Activated T-helper 1 cell treated with Interleukin-2 at 50 U/mL for 16 hours (primary cell): ENCODE results near the gene NBEAL2.

Experiments used
- DNase-seq: peaks from one replicate; pipeline ENCODE4 v3.0.0-alpha.2; 2020; ENCODE audit warnings: low read depth

The NBEAL2 gene

GRCh38 chr3:47000198-47000815 is 20.8 kb downstream of the NBEAL2 start:
- DNase-seq = no peak

DNA sequence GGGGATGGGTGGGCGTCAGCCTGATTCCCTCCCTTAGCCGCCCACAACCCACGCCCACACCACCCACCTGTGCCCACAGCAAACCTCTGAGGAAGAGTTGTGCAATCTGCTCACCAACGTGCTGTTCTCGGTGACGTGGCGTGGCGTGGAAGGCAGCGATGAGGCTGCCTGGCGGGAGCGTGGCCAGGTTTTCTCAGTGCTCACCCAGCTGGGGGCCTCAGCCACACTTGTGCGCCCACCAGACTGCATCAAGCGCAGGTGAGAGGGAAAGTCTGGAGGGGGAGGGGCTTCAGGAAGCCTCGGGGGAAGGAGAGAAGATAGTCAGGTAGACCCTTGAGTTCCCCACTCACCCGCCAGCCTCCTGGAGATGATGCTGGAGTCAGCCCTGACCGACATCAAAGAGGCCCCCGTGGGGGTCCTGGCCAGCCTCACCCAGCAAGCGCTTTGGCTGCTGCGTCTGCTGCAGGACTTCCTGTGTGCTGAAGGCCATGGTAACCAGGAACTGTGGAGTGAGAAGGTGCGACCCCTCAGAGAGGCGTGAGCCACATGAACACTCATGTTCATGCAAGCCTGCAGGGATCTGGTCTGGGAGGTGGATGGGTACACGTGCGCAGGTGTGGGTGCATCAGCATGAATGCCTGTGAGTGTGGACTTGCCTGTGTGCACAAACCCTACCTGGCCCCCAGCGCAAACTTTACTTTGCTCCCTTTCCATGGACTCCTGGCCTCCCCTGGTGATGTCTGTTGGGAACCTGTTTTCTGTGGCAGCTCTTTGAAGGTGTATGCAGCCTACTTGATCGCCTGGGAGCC is 21.7 kb downstream of the NBEAL2 start:
- DNase-seq = no peak

DNA sequence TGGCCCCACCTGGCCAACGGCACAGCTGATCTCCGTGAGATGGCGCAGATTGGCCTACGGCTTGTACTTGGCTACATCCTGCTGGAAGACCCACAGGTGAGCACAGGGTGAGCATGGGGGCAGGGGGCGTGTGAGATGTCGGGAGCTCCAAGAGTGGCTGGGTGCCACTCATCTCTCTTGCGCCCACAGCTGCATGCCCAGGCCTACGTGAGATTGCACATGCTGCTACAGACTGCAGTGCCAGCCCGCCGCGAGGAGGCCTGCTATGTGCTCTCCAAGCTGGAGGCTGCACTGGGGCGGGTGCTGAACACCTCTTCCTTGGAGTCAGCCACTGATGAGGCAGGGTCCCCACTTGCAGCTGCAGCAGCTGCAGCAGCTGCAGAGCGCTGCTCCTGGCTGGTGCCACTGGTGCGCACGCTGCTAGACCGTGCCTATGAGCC is 22.3 kb downstream of the NBEAL2 start:
- DNase-seq = no peak

GRCh38 chr3:47002171-47003055 is 22.9 kb downstream of the NBEAL2 start:
- DNase-seq = no peak

- DNase-seq = no peak
These were observed 23.6 kb downstream of the NBEAL2 start for GRCh38 chr3:47003056-47003410.

DNA sequence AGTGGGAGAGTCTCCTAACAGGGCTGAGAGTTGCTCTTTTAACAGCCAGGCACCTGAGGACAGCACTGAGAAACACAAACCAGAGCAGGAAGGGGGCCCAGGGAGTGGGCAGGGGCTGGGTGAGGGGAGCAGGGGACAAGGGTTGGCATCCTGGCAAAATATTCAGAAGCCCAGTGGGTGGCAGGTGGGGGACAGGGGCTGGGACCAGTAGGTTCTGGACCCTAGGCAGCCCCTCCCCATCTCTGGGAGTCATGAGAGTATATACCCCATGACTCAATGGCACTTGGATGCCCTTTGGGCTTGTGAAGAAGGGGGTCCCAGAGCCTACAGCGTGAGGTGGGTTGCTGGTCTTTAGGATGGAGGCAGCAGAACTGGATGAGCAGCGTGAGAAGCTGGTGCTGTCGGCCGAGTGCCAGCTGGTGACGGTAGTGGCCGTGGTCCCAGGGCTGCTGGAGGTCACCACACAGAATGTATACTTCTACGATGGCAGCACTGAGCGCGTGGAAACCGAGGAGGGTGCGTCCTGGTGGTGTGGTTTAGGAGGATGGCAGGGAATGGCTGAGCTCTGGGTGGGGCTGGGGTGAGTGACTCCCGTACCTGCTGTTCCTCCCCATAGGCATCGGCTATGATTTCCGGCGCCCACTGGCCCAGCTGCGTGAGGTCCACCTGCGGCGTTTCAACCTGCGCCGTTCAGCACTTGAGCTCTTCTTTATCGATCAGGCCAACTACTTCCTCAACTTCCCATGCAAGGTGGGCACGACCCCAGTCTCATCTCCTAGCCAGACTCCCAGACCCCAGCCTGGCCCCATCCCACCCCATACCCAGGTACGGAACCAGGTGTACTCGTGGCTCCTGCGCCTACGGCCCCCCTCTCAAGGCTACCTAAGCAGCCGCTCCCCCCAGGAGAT is 24.2 kb downstream of the NBEAL2 start:
- DNase-seq = no peak

DNA sequence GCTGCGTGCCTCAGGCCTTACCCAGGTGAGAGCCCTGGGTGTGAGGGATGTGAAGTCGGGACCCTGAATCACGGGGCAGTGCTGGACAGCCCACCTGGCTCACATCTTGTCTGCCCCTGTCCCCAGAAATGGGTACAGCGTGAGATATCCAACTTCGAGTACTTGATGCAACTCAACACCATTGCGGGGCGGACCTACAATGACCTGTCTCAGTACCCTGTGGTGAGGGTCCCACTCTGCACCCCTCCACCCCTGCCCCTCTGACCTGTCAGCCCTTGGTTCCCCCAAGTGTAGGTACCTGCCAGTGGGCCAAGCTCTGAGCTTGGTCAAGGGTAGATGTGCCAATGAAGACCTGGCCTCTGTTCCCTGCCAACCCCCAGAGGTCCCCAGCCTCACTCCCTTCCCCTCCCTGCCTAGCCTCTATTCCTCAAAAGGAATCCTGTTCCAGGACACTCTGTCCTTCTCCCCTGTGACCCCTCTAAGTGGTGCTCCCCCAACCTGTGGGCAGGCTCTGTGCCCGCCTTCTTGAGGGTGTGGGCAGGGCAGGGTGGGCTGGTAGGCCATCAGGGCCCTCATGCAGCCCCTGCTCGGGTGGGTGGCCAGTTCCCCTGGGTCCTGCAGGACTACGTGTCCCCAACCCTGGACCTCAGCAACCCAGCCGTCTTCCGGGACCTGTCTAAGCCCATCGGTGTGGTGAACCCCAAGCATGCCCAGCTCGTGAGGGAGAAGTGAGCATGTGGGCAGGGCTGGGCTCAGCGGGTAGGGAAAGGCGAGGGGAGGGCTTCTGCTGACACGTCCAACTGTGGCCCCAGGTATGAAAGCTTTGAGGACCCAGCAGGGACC is 25.1 kb downstream of the NBEAL2 start:
- DNase-seq = no peak

- DNase-seq = no peak
These were observed 26.0 kb downstream of the NBEAL2 start for GRCh38 chr3:47005212-47006144.

- no peak for DNase-seq
These were observed 26.7 kb downstream of the NBEAL2 start for GRCh38 chr3:47006145-47006651.

DNA sequence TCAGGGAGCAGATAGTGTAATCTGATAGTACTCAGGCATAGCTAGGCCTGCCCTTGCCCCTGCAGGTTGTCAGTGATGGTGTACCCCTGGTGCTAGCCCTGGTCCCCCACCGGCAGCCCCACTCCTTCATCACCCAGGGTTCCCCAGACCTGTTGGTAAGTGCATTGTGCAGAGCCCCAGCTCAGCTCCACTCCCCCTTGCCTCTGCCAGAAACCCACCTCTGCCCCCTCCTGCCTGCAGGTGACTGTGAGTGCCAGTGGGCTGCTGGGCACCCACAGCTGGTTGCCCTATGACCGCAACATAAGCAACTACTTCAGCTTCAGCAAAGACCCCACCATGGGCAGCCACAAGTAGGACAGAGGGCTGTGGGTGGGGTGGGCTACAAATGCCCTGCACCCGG is 27.5 kb downstream of the NBEAL2 start:
- no peak for DNase-seq

GRCh38 chr3:47007482-47008233 is 28.2 kb downstream of the NBEAL2 start:
- DNase-seq = no peak

DNA sequence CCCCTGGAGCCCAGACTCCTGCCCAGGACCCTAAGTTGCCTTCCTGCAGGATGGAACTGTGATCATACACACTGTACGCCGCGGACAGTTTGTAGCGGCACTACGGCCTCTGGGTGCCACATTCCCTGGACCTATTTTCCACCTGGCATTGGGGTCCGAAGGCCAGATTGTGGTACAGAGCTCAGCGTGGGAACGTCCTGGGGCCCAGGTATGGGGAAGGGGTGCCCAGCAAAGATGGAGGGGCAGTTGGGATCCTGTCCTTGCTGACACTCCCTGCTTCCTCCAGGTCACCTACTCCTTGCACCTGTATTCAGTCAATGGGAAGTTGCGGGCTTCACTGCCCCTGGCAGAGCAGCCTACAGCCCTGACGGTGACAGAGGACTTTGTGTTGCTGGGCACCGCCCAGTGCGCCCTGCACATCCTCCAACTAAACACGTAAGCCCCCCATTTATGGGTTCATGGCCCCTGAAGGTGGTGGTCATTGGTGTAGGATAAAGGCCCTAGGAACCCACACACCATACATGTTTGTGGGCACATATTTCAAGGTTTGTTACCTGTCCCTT is 28.8 kb downstream of the NBEAL2 start:
- no peak for DNase-seq

DNA sequence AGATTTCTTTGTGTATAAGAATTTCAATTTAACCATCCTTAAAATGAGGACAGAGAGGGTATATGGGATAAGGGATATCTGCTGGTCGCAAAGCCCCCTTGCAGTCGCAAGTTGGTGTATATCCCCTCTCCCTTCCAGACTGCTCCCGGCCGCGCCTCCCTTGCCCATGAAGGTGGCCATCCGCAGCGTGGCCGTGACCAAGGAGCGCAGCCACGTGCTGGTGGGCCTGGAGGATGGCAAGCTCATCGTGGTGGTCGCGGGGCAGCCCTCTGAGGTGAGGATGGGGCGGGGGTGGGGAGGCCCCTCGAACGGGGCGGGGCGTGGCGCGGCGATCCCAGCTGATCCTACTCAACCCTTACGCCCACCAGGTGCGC is 29.4 kb downstream of the NBEAL2 start:
- no peak for DNase-seq

DNA sequence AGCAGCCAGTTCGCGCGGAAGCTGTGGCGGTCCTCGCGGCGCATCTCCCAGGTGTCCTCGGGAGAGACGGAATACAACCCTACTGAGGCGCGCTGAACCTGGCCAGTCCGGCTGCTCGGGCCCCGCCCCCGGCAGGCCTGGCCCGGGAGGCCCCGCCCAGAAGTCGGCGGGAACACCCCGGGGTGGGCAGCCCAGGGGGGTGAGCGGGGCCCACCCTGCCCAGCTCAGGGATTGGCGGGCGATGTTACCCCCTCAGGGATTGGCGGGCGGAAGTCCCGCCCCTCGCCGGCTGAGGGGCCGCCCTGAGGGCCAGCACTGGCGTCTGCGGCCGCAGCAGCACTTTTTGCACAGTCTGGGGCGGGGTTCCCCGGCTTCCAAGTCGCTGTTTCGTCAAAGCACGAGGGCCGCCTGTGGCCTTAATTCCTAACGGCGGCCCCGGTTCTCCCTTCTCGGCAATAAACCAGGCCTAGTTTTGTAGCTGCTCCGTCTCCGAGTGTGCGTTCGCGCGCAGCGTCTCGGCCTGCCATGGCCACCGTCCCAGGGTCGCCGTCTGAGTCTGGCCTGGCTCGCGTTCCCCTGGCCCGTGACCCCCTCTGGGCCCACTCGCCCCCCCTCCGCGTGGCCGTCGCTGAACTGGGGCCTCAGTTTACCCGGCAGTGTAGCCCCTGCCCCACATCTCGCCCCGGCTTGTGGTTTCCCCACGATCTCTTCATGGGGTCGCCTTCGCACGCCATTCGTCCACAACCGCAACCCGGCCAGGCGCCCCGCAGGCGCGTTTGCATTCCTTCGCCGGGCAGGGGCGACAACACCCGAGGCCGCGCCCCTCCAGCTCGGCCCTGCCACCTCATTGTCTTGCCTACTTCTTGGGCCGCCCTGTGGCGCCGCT is 30.0 kb downstream of the NBEAL2 start:
- DNase-seq = peak; percentile 50

GRCh38 chr3:47010111-47010712 is 30.7 kb downstream of the NBEAL2 start:
- no peak for DNase-seq

- DNase-seq = no peak
These were observed 31.4 kb downstream of the NBEAL2 start for GRCh38 chr3:47010910-47011309.

DNA sequence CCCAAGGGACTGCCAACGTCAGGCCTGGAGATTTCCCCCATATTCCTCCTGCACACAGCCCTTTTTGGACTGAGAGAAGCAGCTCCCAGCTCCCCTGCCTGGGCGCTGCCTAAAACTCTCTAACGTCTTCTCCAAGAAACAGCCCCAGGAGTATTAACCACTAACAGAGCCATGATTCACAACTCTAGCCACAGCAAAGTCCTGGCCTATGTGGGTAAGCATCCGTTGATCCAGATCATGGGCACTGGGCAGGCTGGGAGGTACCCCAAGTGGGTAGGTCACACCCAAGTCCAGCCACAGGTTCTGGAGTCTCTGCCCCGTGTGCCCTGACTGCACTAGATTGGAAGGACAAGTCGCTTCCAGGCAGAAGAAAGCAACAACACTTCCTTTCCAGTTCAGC is 31.9 kb downstream of the NBEAL2 start:
- no peak for DNase-seq
